ENCODE data around the gene CYP2J2. TPM values are rescaled to one million over a fixed set of nuclear protein-coding genes. Genes with fewer than 3 reads are reported as not detected.
"Not testable (repeated sequence)": the region's sequence is repeated elsewhere in the genome, so short reads cannot be mapped to it uniquely, and the experiment has no call there.

CYP2J2 gene, protein sequence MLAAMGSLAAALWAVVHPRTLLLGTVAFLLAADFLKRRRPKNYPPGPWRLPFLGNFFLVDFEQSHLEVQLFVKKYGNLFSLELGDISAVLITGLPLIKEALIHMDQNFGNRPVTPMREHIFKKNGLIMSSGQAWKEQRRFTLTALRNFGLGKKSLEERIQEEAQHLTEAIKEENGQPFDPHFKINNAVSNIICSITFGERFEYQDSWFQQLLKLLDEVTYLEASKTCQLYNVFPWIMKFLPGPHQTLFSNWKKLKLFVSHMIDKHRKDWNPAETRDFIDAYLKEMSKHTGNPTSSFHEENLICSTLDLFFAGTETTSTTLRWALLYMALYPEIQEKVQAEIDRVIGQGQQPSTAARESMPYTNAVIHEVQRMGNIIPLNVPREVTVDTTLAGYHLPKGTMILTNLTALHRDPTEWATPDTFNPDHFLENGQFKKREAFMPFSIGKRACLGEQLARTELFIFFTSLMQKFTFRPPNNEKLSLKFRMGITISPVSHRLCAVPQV
- 0.57 and 1.3 TPM in 2 replicates for polyA plus RNA-seq (2014; cell fraction: cytosol; rRNA removed)
- 1.2 and 2.0 TPM in 2 replicates for polyA plus RNA-seq (2014; cell fraction: nucleus; rRNA removed)

DNA sequence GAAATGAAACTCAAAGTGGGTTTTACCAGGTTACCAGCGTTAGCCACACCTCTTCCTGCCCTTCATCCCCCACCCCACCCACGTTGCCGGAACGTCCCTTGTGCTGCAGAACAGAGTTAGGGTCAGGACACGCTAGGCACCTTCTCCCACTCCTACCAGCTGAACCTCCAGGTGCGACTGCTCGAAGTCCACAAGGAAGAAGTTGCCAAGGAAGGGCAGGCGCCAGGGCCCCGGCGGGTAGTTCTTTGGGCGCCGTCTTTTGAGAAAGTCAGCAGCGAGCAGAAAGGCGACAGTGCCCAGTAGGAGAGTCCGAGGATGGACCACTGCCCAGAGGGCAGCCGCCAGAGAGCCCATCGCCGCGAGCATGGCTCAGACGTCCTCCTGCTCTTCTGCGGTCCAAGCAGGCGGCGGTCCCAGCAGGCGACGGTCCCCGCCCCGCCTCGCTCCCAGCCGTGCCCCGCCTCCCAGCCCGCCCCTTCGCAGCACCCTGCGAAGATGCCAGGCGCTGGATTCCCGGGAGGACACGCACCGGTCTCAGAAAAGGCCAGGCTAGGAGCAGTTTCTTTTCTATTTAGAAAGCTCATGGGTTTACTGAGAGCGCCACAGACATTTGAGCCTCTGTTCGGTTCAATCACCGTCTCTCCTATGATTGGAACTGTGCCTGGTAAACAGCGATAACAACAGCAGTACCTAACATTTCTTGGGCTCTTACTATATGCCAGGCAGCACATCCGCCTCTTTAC is at the start of gene CYP2J2:
CYP2J2 (minus strand) TSS at position 393 of the 743 bp plus-strand sequence; CDS start at position 366, 27 bp downstream.
- peak; percentile 31 for DNase-seq (ENCODE audit: low spot score)

DNA sequence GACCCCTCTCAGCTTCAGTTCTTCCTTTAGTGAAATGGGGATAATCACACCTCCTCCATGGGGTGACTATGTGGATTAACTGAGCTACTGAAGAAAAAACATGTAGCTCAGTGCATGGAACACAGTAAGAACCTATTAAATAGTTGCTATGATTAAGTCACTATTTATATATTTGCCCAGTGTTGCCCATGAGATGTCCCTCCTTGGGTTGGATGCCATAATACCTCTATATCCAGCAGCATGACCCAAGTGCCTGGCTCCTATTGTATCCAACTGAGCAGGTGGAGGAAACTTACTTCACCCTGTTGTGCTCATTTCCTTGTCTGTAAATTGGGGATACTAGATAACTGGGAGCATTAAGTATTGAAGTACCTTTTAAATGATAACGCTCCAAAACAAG is 47.1 kb upstream of the CYP2J2 start:
- DNase-seq (ENCODE audit: low spot score): no peak

DNA sequence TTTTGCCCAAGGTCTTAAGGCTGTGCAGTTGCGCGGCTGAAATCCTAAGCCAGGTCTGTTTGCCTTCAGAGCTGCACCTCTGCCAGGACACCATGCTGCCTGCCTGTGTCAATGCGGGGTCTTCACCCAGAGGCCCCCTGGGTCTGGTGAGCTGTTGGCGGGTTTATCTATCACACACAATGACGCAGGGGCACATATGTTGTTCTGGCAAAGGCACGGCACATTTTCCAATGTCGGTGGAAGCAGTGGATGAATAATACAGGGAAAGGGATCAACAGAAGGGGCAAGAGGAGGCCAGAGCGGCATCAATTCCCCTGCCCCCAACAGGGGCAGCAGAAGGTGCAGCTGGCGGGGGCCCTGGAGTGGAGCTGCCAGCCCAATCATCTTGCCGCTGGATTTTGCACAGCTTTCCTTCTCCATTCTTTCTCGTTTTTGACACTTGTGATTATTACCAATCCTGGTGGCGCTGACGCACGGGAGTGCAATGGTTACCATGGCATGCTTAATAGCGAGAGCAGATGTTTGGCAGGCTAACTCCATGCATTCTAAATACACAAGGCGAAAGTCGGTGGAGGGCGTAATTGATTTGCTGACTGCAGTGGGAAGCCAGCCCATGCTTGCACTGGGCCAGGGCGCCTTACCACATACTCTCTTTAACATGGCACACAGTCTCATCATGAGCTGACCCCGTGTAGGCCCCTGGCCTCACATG is 45.8 kb upstream of the CYP2J2 start:
- DNase-seq (ENCODE audit: low spot score): no peak

DNA sequence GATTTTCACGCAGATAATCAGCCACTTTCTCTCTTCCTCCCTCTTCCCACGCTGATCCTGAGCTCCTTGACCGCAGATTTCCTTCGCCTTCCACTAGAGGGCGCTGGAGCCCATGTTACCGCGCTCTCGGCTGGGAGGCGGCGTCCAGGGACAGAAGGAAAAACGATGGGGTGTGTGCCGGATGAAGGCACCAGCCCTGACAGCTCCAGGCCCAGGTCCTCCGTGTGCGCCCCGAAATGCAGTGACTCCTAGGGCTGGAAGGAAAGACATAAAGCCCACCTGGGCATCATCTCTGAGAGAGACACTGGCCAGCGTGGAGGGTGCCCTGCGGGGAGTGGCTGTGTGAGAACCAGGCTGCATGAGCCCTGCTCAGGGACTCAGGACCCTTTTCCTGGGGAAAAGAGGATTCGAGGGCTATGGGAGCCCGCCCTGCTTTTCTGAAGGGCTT is 44.9 kb upstream of the CYP2J2 start:
- DNase-seq (ENCODE audit: low spot score): peak; percentile 67

DNA sequence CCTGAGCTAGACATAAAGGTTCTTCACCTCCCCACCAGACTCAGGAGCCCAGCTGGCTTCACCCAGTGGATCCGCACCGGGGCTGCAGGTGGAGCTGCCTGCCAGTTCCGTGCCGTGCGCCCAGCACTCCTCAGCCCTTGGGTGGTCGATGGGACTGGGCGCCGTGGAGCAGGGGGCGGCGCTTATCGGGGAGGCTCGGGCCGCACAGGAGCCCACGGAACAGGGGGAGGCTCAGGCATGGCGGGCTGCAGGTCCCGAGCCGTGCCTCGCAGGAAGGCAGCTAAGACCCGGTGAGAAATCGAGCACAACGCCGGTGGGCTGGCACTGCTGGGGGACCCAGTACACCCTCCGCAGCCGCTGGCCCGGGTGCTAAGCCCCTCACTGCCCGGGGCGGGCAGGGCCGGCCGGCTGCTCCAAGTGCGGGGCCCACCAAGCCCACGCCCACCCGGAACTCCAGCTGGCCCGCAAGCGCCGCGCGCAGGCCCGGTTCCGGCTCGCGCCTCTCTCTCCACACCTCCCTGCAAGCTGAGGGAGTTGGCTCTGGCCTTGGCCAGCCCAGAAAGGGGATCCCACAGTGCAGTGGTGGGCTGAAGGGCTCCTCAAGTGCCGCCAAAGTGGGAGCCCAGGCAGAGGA is 43.1 kb upstream of the CYP2J2 start:
- not testable (repeated sequence) for DNase-seq (ENCODE audit: low spot score)

DNA sequence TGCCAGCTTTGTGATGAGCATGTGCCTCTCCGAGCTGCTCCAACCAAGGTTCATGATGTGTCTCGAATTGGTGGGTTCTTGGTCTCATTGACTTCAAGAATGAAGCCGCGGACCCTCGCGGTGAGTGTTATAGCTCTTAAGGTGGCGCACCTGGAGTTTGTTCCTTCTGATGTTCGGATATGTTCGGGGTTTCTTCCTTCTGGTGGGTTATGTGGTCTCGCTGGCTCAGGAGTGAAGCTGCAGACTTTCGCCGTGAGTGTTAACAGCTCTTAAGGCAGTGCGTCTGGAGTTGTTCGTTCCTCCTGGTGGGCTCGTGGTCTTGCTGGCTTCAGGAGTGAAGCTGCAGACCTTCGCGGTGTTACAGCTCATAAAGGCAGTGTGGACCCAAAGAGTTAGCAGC is 42.2 kb upstream of the CYP2J2 start:
- not testable (repeated sequence) for DNase-seq (ENCODE audit: low spot score)

DNA sequence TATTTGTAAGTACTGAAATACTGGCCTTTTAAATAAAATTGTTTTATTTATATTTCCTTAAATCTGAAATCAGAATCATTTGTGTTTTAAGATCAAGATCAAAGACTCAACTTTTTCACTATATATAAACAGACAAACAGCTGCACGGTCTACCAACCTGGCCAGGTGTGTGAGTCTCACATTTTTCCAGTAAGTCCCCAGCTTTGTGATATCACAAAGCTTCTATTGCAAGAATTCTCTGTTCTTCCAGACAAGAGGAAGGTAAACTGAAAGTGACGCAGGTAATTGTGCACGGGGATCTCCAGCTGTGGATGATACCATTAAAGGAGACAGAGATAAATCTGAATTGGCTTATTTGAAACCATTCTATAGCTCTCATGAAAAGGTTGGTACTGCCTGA is 41.2 kb upstream of the CYP2J2 start:
- no peak for DNase-seq (ENCODE audit: low spot score)

DNA sequence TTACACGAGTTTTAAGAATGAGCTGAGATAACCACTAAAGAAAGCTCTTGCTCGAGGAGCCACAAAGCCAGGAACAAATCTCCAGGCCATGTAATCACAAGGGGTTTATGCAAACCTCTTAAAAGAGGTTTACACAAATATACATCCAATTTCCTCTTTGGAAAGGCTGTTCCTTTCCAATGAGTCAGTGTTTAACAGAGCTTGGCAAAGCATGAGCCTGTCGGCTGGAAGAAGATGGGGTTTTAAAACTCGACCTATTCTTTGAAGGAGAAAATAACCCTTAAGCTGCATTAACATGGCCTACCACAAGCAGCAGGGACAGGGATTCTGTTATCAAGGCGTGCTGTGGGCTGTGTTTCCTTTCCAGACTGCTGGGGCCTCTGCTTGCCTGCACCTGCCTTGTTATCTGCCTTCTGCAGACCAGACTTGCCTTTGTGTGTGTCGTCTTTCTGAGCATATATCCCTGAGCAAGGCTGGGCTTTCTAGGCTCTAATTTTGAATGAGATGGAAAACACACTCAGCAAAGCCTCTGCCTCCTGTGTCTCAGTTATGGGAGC is 40.6 kb upstream of the CYP2J2 start:
- peak; percentile 79 for DNase-seq (ENCODE audit: low spot score)

DNA sequence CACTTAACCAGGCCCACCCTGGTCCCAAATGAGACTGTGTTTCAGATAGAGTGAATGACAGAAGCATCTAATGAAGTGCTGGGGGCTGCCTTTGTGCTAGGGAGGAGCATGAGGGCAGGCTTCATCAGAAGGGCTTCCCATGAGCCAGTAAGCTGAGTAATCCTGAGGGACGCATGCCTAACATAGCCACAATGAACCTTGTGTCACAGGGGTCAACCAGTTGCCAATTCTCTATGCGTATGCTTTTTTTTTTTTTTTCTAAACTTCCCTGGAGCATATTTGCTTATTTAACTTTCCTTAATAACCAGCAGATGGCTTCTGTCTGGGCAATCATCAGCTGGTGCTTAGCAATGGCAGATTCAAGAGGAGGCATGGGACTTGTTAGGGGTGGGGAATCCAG is 25.5 kb upstream of the CYP2J2 start:
- DNase-seq (ENCODE audit: low spot score): no peak

DNA sequence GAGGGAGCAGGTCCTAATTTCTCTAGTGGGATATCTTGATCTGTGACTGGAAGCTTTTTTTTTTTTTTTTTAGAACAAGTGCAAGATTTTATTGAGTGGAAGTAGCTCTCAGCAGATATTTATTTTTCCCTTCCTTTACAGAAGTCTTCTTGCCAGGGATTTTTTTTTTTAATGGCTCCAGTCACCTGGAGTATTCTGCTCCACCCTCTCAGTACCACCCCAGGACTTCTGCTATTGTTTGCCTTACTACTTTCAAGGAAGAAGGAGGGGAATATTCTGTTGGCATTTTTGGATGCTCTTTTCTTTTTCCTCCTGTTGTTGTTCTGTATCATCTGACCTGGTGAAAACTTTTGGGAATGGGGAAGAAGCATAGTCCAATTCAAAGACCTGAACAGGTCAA is 23.1 kb upstream of the CYP2J2 start:
- no peak for DNase-seq (ENCODE audit: low spot score)

DNA sequence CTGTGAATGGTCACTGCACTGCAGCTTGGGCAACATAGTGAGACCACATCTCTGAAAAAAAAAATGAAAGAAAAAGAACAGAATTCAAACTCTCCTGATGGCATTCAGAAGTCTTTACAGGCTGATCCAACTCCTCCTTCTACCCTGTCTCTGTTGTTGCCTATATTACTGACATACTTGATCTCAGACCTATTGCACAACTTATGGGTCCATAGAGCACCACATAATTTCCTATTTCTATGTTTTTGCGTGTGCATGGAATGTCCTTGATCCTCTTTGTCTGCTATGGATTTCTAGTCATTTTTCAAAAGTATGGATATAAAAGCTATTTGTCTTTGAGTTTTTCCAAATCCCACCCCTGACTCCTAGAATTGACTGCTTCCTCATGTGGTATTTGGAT is 22.4 kb upstream of the CYP2J2 start:
- no peak for DNase-seq (ENCODE audit: low spot score)

DNA sequence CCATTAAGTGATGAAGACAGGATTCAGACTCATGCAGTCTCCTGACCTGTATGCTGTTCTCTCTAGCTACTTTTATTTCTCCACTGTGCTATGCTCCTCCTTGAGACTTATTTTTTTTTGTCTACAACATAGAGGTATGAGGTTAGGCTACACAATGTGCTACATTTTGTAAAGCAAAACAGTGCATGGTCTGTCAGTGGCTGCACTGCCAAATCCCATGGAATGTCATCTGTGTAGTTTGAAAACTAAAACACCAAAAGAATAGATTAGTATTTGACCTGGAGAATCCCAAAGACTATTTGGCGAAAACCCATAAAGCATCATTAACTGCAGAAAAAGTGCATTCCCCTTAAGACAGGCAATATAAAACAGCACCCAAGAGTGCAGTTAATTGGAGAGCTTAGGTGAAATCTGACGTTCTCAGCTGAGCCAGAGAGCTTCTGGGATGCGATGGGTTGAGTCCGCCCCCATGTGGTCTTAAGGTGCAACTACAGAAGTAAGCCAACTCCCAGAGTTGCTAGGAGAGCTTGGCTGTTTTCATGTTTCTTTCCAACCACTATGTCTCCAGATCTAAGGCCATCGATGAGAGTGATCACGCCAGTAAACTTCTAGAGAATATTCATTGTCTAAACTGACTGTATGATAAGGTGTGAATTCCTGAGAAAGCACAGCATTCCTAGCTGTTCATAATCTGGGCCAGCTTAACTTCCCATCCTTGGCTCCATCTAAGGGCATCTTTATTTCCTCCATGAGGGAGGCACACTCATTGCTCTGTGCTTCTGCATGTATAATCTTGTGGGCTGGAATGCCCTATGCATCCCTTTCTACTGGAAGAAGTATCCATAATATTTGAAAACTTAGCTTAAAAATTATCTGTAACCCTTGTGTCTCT is 20.7 kb upstream of the CYP2J2 start:
- peak; percentile 68 for DNase-seq (ENCODE audit: low spot score)

DNA sequence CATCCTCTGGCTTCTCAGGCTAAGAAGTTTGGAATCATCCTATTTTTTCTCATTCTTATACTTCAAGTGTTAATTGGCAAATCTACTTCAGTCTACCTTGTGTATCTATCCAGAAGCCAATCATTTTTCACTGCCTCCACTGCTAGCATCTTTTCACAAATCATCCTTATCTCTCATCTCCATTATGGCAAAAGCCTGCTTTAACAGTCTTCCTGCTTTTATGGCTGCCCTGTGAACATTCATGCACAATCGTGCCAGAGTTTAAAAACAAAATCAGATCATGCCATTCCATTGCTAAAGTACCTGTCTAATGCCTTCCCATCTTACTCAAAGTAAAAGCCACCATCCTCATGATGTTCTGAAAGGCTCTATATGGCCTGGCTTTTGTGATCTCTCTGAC is 19.2 kb upstream of the CYP2J2 start:
- DNase-seq (ENCODE audit: low spot score): peak; percentile 61

DNA sequence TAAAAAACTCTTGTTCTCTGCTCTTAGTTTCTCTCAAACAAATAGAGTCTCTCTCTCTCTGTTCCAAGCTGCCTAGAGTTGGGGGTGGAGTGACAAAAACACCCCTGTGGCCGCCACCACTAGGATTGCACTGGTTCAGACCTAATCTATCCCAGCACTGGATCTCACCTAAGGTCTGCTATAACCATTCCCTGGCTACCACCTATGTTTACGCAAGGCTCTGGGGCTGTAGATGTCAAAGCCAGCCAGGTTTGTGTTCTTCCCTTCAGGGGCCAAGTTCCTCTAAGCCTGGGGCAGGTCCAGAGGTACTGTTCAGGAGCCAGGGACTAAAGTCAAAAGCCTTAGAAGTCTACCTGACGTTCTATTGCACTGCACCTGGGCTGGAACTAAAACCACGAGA is 12.8 kb upstream of the CYP2J2 start:
- DNase-seq (ENCODE audit: low spot score): no peak

DNA sequence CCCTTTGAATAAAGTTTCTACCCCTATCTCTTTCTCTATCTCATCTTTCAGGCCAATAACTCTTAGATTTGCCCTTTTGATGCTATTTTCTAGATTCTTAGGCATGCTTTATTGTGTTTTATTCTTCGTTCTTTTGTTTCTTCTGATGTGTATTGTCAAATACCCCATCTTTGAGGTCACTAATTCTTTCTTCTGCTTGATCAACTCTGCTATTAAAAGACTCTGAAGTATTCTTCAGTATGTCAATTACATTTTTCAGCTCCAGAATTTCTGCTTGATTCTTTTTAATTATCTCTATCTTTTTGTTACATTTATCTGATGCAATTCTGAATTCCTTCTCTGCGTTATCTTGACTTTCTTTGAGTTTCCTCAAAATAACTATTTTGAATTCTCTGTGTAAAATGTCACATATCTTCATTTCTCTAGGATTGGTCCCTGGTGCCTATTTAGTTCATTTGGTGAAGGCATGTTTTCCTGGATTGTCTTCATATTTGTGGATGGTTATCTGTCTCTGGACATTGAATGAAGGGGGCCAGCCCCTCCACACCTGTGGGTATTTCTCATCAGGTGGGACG is 11.2 kb upstream of the CYP2J2 start:
- DNase-seq (ENCODE audit: low spot score): no peak

DNA sequence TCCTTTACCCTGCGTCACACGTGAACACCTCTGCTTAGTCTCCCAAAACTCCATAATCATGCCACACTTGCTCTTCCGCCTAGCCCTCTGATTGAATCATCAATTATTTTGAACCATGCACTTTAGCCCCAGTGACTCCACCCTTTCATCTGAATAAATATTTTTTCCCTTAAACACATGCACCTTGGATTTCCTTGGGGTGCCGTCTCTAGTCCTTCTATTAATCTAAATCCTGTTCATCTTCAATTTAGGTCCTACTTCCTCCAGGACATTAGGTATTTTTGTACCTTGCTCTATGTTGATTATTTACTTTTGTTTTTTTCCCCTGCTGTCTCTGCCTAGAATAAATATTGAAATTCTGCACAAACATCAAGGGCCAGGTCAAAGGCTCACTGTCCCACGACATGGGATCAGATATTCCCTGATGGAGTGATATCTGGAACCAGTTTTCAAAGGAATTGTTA is 9.8 kb upstream of the CYP2J2 start:
- DNase-seq (ENCODE audit: low spot score): no peak

DNA sequence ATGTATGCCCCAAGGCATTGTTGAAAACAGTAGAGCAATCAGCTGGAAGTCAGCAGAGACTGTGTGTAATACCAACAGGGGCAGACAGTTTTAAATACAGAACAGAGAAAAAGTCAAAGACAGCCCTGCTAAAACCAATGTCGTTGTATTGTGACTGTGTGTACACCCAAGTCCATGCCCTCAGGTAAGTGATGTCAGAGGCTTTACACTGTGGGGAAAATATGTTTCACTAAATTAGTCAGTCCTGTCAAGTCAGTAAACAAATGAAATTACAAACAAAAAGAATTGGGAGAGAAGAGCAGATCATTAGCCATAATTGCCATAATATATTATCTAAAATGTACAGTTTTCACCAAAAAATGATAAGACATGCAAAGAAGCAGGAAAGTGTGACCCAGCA is 2.4 kb upstream of the CYP2J2 start:
- DNase-seq (ENCODE audit: low spot score): no peak

DNA sequence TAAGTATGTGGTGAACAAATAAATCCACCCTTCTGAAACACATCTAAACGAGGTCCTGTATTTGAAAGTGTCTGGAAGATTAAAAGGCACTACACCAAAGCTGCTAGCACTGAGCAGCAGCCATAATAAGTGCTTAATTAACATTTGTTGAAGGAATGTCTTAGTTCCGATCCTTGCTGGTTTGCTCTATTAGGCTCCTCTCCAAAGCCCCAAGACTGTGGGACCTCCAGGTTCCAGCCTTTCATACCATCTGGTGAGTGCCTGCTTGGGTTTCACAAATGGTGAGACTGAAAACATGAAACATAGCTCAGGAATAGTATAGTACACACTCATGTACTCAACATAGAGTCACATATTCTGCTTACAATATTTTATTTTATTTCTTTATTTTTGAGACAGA is 640 bp upstream of the CYP2J2 start:
- DNase-seq (ENCODE audit: low spot score): no peak

DNA sequence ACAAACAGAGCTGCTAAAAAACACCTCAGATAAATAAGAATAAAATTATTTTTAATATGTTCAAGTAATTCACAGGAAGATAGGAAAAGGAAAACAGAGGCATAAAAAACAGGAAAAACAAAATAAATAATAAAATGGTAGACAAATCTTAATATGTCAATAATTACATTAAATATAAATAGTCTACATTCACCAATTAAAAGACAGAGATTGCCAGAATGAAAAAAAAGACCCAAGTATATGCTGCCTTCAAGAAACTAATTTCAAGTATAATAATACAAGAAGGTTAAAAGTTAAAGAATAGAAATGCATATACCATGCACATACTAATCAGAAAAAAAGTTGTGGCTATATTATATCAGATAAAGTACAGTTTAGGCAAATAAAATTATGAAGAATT is 1.9 kb downstream of the CYP2J2 start:
- DNase-seq (ENCODE audit: low spot score): no peak

All from SK-N-DZ (cell line).